Type B pancreatic cell (in vitro differentiated cells): Measurements from ENCODE around the gene CCDC154. TPM values are rescaled to one million over a fixed set of nuclear protein-coding genes. Genes with fewer than 3 reads are reported as not detected.

Source experiments
- DNase-seq: peaks from one replicate; pipeline ENCODE4 v3.0.0; 2021; ENCODE audit warnings: mixed read lengths; ENCODE audit not compliant: unreplicated experiment; ENCODE audit errors: extremely low spot score
- H3K27ac Mint-ChIP-seq: 2 replicates; pipeline ENCODE4 v1.8.0; 2021; ENCODE audit warnings: mild to moderate bottlenecking, mixed read lengths
- H3K27me3 Mint-ChIP-seq: 2 replicates; pipeline ENCODE4 v1.8.0; 2021; ENCODE audit warnings: mixed read lengths
- H3K36me3 Mint-ChIP-seq: 2 replicates; pipeline ENCODE4 v1.8.0; 2021; ENCODE audit warnings: mixed read lengths
- H3K4me1 Mint-ChIP-seq: one replicate; pipeline ENCODE4 v1.8.0; 2021; ENCODE audit warnings: mixed read lengths; ENCODE audit not compliant: unreplicated experiment
- H3K4me3 Mint-ChIP-seq: 2 replicates; pipeline ENCODE4 v1.8.0; 2021; ENCODE audit warnings: mild to moderate bottlenecking, mixed read lengths
- H3K9me3 Mint-ChIP-seq: 2 replicates; pipeline ENCODE4 v1.8.0; 2021; ENCODE audit warnings: mixed read lengths
- total RNA-seq: library from RNA; stranded (reverse); gene quantifications from 2 replicates; pipeline ENCODE4 v1.2.1, GENCODE V29; 2021; ENCODE audit warnings: low replicate concordance
- TF ChIP-seq, protein P1 (sequence below): fragments of 200-600 bp; sonication (generic); conservative IDR thresholded peaks from 2 replicates; pipeline ENCODE4 v1.5.0; 2021; ENCODE audit warnings: antibody characterized with exemption, mild to moderate bottlenecking

Gene CCDC154
- total RNA-seq, 1 donor from 2014 or later: 5.0 TPM

DNA sequence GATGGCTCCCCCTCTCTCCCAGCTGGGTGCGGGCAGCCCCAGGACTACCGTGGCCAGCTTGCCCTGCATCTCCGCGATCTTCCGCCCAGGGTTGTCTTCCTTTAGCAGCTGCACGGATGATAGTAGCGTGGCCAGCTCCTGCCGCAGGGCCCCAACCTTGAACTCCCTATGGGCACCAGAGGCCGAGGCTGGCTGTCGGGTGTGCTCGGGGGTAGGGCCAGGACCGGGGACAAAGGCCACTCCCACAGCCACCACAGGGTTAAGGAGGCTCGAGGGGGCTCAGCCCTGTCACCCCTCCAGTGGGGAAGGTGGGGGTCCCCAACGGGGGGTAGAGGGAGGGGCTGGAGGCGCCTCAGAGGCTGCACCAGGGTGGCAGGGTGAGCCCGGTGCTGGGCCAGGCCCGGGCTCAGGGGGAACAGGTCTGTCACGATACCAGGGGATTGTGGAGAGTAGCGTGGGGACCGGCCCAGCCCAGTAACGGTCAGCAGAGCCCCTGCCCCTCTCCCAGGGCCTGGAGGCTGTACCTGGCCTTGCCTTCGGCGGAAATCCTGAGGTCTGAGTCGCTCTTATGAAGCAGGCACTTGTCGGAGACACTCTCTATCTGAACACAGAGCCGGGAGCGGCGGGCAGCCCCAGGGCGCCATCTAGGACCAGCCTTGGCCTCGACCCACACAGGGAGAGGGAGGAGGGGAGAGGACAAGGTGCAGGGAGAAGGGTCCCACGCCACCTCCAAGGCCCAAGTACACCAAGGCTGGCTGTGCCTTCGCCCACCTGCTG, 8.2 kb downstream of the CCDC154 start:
- Mint-ChIP-seq H3K9me3 (no peaks in the 10 kb centered on the region), H3K4me1 (no peaks in the 10 kb centered on the region), H3K36me3 (no peaks in the 10 kb centered on the region), H3K4me3 (no peak overlapping the region), H3K27me3 (no peaks in the 10 kb centered on the region), H3K27ac (no peak overlapping the region)
- no peak for DNase-seq
- TF ChIP-seq, protein P1, sequence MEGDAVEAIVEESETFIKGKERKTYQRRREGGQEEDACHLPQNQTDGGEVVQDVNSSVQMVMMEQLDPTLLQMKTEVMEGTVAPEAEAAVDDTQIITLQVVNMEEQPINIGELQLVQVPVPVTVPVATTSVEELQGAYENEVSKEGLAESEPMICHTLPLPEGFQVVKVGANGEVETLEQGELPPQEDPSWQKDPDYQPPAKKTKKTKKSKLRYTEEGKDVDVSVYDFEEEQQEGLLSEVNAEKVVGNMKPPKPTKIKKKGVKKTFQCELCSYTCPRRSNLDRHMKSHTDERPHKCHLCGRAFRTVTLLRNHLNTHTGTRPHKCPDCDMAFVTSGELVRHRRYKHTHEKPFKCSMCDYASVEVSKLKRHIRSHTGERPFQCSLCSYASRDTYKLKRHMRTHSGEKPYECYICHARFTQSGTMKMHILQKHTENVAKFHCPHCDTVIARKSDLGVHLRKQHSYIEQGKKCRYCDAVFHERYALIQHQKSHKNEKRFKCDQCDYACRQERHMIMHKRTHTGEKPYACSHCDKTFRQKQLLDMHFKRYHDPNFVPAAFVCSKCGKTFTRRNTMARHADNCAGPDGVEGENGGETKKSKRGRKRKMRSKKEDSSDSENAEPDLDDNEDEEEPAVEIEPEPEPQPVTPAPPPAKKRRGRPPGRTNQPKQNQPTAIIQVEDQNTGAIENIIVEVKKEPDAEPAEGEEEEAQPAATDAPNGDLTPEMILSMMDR: no peak

DNA sequence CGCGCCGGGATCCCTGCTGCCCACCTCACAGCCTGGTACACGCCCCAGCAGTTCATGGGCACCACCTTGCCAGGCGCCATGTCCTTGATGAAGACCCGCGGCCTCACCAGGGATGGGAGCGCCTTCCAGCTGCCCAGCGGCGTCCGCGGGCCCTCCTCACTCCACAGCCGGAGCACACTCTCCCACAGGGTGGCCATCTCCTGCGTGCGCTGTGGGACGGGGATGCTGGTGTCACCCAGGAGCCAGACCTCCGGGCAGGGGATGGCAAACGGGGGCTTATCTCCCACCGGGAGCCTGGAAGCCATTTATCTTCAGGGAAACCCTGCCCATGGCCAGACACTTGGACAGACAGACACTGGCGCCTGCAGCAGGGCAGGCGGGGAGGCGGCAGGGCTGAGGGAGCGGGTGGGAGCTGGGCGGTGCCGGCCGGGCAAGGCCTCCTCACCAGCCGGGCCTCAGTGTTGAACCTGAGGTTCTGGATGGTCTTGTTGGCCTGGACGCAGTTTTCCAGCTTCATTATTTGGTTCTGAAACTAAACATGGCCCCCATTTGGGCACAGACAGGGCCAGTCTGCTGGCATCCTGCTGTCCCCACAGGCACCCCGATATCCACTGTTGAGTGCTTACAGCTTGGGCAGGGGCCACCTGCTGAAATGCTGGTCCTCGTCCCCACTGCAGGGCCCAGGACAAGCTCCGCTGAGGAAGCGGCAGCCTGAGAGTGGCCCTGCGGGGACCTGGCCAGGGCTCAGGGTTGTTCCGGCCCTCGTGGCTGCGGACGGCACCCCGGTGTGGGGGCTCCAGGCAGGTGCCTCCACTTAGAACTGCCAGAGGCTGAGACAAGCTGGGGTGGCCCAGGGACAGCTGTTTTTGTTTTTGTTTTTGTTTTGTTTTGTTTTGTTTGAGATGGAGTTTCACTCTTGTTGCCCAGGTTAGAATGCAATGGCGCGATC, 9.4 kb downstream of the CCDC154 start:
- Mint-ChIP-seq H3K4me3 (no peak overlapping the region), H3K36me3 (no peaks in the 10 kb centered on the region), H3K27ac (no peak overlapping the region), H3K27me3 (no peaks in the 10 kb centered on the region), H3K9me3 (no peaks in the 10 kb centered on the region), H3K4me1 (no peaks in the 10 kb centered on the region)
- TF ChIP-seq, protein P1: no peak
- no peak for DNase-seq

DNA sequence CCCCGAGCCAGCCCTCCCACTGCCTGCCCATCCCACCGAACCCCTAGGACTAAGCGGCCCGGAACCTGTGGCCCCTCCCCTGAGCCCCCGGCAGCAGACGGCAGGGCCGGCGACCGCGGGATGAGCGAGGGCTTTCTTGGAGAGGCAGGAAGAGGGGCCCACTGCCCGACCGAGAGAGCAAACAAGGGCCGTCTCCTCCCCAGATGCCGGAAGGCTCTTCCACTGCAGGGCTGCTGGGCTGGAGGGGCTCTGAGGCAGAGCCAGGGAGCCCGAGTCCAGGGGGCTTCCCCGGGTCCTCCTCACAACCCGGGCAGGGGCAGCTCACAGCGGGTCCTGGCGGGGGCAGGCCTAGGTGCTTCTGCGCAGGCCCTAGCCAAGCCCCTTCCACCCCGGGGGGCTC, 10.6 kb downstream of the CCDC154 start:
- Mint-ChIP-seq H3K4me3 (no peak overlapping the region), H3K36me3 (no peaks in the 10 kb centered on the region), H3K4me1 (no peaks in the 10 kb centered on the region), H3K27ac (no peak overlapping the region), H3K27me3 (no peaks in the 10 kb centered on the region), H3K9me3 (no peaks in the 10 kb centered on the region)
- no peak for DNase-seq
- TF ChIP-seq, protein P1: no peak

DNA sequence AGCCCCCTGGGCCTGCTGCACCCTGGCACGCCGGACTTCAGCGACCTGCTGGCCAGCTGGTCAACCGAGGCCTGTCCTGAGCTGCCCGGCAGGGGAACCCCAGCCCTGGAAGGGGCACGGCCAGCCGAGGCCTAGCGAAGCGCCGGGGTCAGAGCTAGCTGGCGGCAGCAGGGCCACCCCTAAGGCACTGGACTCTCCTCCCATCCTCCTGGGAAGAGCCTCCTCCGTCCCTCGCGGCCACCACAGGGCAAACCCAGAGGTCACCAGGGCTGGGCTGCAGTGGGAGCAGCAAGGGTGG, 11.1 kb downstream of the CCDC154 start:
- Mint-ChIP-seq H3K4me3 (no peak overlapping the region), H3K27me3 (no peaks in the 10 kb centered on the region), H3K4me1 (no peaks in the 10 kb centered on the region), H3K9me3 (no peaks in the 10 kb centered on the region), H3K27ac (no peak overlapping the region), H3K36me3 (no peaks in the 10 kb centered on the region)
- no peak for DNase-seq
- TF ChIP-seq, protein P1: no peak

DNA sequence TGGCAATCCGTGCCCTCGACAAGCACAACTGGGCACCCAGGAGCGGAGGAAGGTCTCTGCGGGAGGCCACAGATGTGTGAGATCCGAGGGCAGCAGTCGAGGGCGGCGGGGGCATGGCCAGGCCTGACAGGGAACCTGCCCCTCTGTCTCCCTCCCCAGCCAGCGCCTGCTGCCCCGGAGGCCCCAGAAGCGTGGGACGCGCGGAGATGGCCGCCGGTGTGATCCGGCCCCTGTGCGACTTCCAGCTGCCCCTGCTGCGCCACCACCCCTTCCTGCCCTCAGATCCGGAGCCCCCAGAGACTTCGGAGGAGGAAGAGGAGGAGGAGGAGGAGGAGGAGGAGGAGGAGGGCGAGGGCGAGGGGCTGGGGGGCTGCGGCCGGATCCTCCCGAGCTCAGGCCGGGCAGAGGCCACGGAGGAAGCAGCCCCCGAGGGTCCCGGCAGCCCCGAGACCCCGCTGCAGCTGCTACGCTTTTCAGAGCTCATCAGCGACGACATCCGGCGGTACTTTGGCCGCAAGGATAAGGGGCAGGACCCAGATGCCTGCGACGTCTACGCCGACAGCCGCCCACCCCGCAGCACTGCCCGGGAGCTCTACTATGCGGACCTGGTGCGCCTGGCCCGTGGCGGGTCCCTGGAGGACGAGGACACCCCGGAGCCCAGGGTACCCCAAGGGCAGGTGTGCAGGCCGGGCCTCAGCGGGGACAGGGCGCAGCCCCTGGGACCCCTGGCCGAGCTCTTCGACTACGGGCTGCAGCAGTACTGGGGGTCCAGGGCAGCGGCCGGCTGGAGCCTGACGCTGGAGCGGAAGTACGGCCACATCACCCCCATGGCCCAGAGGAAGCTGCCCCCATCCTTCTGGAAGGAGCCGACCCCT, 11.7 kb downstream of the CCDC154 start:
- Mint-ChIP-seq H3K4me3 (no peak overlapping the region), H3K9me3 (no peaks in the 10 kb centered on the region), H3K36me3 (no peaks in the 10 kb centered on the region), H3K27ac (no peak overlapping the region), H3K27me3 (no peaks in the 10 kb centered on the region), H3K4me1 (no peaks in the 10 kb centered on the region)
- DNase-seq: no peak
- TF ChIP-seq, protein P1: no peak
